ENCODE data around the gene NRTN.
A peak's percentile ranks its signal among the peaks of the same experiment; 100 is the strongest.

The NRTN gene

GRCh38 chr19:5814852-5815246, 10.0 kb downstream of the NRTN start:
- no peak for DNase-seq (ENCODE audit: low read depth)

GRCh38 chr19:5817218-5817617, 12.4 kb downstream of the NRTN start:
- DNase-seq (ENCODE audit: low read depth): no peak

GRCh38 chr19:5818594-5818993, 13.7 kb downstream of the NRTN start:
- DNase-seq (ENCODE audit: low read depth): no peak

GRCh38 chr19:5820785-5821184, 15.9 kb downstream of the NRTN start:
- no peak for DNase-seq (ENCODE audit: low read depth)

- no peak for DNase-seq (ENCODE audit: low read depth)
Measured at GRCh38 chr19:5821521-5822180, 16.8 kb downstream of the NRTN start.

GRCh38 chr19:5822181-5822844, 17.4 kb downstream of the NRTN start:
- no peak for DNase-seq (ENCODE audit: low read depth)

- no peak for DNase-seq (ENCODE audit: low read depth)
Measured at GRCh38 chr19:5823579-5824281, 18.9 kb downstream of the NRTN start.

GRCh38 chr19:5824751-5825150, 19.9 kb downstream of the NRTN start:
- DNase-seq (ENCODE audit: low read depth): no peak

GRCh38 chr19:5825178-5825577, 20.3 kb downstream of the NRTN start:
- no peak for DNase-seq (ENCODE audit: low read depth)

- no peak for DNase-seq (ENCODE audit: low read depth)
Measured at GRCh38 chr19:5826531-5827341, 21.9 kb downstream of the NRTN start.

GRCh38 chr19:5827342-5827890, 22.5 kb downstream of the NRTN start:
- DNase-seq (ENCODE audit: low read depth): no peak

GRCh38 chr19:5827891-5828660, 23.2 kb downstream of the NRTN start:
- peak; percentile 84 for DNase-seq (ENCODE audit: low read depth)

GRCh38 chr19:5828661-5829566, 24.0 kb downstream of the NRTN start:
- no peak for DNase-seq (ENCODE audit: low read depth)

- DNase-seq (ENCODE audit: low read depth): no peak
Measured at GRCh38 chr19:5829567-5830310, 24.9 kb downstream of the NRTN start.

- DNase-seq (ENCODE audit: low read depth): no peak
Measured at GRCh38 chr19:5831159-5831558, 26.3 kb downstream of the NRTN start.

- DNase-seq (ENCODE audit: low read depth): no peak
Measured at GRCh38 chr19:5832061-5832460, 27.2 kb downstream of the NRTN start.

- no peak for DNase-seq (ENCODE audit: low read depth)
Measured at GRCh38 chr19:5832527-5833216, 27.8 kb downstream of the NRTN start.

- no peak for DNase-seq (ENCODE audit: low read depth)
Measured at GRCh38 chr19:5837761-5838352, 33.0 kb downstream of the NRTN start.

All from stimulated activated CD8-positive, alpha-beta memory T cell treated with anti-CD3 and anti-CD28 coated beads, Interleukin-7, amount 100 ng/mL, for 24 hours (primary cell).